ENCODE data around the gene TMIE.

TMIE gene

GRCh38 chr3:46673151-46674030 lies 27.8 kb upstream of the TMIE start:
- TF ChIP-seq, protein P1, sequence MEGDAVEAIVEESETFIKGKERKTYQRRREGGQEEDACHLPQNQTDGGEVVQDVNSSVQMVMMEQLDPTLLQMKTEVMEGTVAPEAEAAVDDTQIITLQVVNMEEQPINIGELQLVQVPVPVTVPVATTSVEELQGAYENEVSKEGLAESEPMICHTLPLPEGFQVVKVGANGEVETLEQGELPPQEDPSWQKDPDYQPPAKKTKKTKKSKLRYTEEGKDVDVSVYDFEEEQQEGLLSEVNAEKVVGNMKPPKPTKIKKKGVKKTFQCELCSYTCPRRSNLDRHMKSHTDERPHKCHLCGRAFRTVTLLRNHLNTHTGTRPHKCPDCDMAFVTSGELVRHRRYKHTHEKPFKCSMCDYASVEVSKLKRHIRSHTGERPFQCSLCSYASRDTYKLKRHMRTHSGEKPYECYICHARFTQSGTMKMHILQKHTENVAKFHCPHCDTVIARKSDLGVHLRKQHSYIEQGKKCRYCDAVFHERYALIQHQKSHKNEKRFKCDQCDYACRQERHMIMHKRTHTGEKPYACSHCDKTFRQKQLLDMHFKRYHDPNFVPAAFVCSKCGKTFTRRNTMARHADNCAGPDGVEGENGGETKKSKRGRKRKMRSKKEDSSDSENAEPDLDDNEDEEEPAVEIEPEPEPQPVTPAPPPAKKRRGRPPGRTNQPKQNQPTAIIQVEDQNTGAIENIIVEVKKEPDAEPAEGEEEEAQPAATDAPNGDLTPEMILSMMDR (IDR thresholded peaks at IDR 0.05; ENCODE audit: control insufficient read depth, insufficient read depth, low read depth, low read length, missing control alignments) = no peak
- DNase-seq (ENCODE audit: low read depth) = no peak
- H3K4me3 ChIP-seq (ENCODE audit: control insufficient read depth, low read depth, low read length) = no peak overlapping the region

DNA sequence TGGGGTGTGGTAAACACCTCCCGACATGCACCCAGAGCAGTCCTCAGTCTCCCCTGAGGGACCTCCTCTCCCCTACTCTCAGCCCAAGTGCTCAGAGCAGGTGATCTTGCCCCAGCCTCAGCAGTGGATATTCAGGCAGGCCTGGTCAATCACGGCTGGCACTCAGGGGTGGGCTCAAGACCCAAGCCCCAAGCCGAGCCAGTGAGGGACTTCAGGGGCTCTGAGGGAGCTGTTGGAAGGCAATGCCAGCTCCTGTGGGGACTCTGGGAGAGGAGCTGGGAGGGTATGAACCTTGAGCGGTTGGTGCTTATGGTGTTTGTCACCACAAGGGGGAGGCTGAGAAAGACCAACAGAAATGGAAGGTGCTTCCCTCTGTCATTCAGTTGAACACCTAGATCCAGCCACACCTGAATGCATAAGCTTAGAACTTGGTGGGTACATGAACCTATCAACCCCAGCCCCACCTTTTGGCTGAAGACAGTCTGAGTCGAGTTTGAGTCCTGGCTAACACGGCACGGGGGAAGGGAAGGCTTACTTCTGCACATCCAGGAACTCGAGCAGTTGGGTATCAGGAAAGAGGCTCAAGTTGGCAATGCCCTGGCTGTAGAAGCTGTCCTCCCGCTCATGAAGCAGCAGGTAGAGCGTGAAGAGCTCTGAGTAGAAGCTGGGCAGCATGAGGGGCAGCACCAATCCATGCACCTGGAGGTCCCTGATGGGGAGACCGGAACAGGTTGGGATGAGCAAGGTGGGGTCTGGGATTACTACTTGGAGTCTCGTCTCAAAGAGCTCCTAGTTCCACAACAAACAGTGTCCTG lies 27.0 kb upstream of the TMIE start:
- TF ChIP-seq, protein P1 (IDR thresholded peaks at IDR 0.05; ENCODE audit: control insufficient read depth, insufficient read depth, low read depth, low read length, missing control alignments) = peak; percentile 16
- DNase-seq (ENCODE audit: low read depth) = no peak
- no peak overlapping the region for H3K4me3 ChIP-seq (ENCODE audit: control insufficient read depth, low read depth, low read length)

GRCh38 chr3:46675426-46675825 lies 25.8 kb upstream of the TMIE start:
- TF ChIP-seq, protein P1 (IDR thresholded peaks at IDR 0.05; ENCODE audit: control insufficient read depth, insufficient read depth, low read depth, low read length, missing control alignments) = no peak
- DNase-seq (ENCODE audit: low read depth) = no peak
- no peak overlapping the region for H3K4me3 ChIP-seq (ENCODE audit: control insufficient read depth, low read depth, low read length)

DNA sequence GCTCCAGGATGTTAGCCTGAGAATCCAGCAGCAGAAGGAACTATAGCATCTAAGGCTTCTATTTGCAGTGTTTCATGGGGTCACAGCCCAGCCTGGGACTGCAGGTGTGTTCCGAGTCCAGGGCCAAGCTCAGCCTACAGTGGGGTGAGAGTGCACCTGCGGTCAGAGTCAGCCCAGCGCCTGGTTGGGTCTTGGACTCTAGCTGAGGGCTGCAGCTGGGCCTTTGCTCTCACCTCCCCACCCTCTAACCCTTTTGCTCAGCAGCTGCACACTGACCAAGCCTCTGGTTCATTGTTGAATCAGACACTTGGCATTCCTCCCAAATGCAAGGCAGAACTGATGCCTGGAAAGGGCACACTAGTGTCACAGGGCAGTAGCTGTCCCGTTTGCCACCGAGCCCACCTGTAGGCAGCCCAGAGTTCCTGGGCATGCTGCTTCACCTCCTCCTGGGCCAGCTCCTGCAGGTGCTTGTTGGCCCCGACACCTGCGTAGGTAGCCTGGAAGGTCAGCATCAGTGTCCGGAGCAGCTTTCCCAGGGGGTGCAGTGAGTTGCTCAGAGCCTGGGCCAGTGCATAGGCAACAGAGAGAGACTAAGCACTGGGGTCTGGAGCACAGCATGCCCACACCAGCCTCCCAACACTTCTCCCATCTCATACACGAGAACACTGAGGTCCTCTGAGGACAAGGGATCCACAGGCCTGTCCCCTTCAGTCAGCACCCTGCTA lies 25.2 kb upstream of the TMIE start:
- H3K4me3 ChIP-seq (ENCODE audit: control insufficient read depth, low read depth, low read length) = no peak overlapping the region
- no peak for DNase-seq (ENCODE audit: low read depth)
- TF ChIP-seq, protein P1 (IDR thresholded peaks at IDR 0.05; ENCODE audit: control insufficient read depth, insufficient read depth, low read depth, low read length, missing control alignments) = no peak

GRCh38 chr3:46676601-46677410 lies 24.4 kb upstream of the TMIE start:
- H3K4me3 ChIP-seq (ENCODE audit: control insufficient read depth, low read depth, low read length) = no peak overlapping the region
- TF ChIP-seq, protein P1 (IDR thresholded peaks at IDR 0.05; ENCODE audit: control insufficient read depth, insufficient read depth, low read depth, low read length, missing control alignments) = no peak
- no peak for DNase-seq (ENCODE audit: low read depth)

DNA sequence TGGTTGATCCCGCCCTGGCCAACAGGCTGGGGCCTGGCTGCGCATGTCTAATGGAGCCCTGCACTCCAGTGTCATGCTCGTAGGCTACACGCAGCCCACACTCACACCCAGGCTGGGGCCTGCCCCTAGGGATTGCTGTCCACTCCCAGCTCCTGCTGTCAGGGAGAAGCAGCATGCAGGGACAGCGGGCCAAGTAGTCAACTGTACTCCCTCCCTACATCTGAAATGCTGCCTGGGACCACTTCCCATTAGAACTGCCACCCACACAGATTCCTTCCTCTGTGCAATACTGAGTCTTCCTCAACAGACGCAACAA lies 23.8 kb upstream of the TMIE start:
- no peak for DNase-seq (ENCODE audit: low read depth)
- TF ChIP-seq, protein P1 (IDR thresholded peaks at IDR 0.05; ENCODE audit: control insufficient read depth, insufficient read depth, low read depth, low read length, missing control alignments) = no peak
- no peak overlapping the region for H3K4me3 ChIP-seq (ENCODE audit: control insufficient read depth, low read depth, low read length)
